Central memory CD4-positive, alpha-beta T cell (primary cell): Measurements from ENCODE around the gene PUS1.
"Not testable (repeated sequence)": the region's sequence is repeated elsewhere in the genome, so short reads cannot be mapped to it uniquely, and the experiment has no call there.

Source experiments
- DNase-seq: peaks from one replicate; pipeline ENCODE4 v3.0.0; 2022
- total RNA-seq, 3 experiments: gene quantifications; one replicate each; lab custom pipeline; 2026; lab: John Stamatoyannopoulos, UW

The PUS1 gene
- 23.2 to 86.3 (median 39.9) reads per million in 3 experiments for total RNA-seq

DNA sequence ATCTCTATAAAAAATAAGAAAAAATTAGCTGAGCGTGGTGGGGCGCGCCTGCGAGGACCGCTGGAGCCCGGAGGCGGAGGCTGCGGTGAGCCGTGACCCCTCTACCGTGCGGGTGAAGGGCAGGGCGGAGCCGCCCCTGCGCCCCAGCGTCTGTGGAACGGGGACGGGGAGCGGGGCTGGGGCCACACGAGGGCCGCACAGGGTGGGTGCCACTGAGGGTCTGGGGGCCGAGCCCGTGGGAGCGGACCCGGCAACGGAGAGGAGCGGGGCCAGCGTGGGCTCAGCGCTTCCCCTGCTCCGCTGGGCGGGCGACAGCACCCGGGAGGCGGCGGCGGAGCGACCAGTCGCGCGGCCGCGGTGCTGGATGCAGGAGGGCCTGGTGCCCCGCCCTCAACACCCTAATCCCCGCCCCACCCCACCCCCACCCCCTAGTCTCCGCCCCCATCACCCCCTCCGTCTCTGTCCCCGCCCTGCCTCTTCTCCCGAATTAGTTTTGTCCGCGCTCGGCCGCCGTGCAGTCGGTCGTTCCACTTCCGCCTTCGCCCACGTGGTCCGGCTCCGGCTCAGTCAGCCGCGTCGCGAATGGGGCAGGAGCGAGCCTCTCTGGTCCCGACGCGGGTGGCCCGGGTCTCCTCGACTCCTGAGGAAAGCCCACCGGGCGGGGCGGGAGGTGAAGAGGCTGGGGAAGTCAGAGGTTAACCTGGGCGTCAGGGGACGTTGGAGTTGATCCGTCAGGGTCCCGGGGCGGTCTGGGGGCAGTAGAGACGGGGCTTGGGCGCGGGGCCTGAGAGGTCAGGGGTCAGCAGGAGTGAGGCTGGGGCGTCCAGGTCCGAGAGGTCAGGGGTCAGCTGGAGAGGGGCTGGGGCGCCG lies at the start of gene PUS1:
PUS1 (plus strand) TSS at position 566 of the 870 bp plus-strand sequence. CDS start 447 bp downstream, outside the sequence.
- peak; percentile 93 for DNase-seq

DNA sequence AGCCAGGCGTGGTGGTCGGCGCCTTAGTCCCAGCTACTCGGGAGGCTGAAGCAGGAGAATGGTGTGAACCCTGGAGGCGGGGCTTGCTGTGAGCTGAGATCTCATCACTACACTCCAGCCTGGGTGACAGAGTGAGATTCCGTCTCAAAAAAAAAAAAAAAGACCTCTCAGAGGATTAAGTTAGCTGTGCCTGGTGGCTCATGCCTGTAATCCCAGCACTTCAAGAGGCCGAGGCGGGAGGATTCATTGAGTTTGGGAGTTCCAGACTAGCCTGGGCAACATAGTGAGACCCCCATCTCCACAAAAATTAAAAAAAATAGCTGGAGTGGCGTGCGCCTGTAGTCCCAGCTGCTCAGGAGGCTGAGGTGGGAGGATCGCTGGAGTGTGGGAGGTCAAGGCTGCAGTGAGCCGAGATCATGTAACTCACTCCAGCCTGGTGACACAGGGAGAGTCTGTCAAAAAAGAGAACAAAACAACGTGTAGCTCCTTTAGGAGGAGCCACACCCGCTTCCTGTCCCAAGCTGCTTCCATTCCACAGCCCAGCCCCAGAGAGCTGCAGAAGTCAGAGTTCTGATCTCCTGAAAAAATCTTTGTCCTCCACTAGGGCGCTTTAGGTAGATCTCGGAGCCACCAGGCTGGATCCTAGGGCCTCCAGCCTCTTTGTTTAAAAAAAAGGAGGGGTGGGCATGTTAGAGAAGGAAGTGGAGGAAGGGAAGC lies 46.1 kb upstream of the PUS1 start:
- no peak for DNase-seq

GRCh38 chr12:131883521-131883900 lies 45.6 kb upstream of the PUS1 start:
- DNase-seq = no peak

DNA sequence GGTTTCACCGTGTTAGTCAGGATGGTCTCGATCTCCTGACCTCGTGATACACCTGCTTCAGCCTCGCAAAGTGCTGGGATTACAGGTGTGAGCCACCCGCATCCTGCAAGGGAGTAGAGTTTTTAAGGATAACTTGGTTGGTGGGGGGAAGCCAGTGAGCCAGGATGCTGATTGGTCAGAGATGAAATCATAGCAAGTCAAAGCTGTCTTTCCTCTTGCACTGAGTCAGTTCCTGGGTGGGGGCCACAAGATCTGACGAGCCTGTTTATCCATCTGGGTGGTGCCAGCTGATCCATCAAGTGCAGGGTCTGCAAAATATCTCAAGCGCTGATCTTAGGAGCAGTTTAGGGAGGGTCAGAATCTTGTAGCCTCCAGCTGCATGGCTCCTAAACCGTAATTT lies 44.0 kb upstream of the PUS1 start:
- DNase-seq = not testable (repeated sequence)

GRCh38 chr12:131885543-131886057 lies 43.5 kb upstream of the PUS1 start:
- no peak for DNase-seq

- not testable (repeated sequence) for DNase-seq
Measured at GRCh38 chr12:131891722-131892121, 37.4 kb upstream of the PUS1 start.

GRCh38 chr12:131892711-131893604 lies 36.1 kb upstream of the PUS1 start:
- no peak for DNase-seq

DNA sequence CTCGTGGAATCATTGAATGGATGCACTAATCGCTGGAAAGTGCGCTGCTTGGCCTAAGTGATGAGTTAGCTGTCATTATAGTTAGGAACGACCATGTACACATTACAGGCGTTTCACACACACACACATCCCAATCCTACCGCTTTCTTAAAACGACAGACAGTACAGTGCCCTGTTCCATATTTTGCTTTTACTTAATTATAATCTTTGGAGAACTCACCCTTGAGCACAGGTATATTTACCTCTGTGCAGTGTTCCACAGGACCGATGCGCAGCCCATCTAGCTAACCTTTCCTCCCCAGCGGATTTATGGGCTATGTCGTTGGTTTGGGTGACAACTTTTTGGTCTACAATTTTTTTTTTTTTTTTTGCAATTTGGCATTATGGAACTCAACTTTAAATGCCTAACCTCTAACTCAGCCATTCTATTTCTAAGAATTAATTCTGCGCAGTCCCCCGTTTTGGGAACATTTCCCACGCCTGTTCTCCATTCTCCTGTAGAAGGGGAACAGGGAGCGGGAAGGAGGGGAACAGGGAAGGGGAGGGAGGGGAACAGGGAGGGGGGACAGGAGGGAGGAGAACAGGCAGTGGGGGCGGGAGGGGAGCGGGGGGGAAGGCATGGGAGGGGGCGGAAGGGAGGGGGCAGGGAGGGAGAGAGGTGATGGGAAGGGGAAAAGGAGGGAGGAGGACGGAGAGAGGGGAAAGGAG lies 35.3 kb upstream of the PUS1 start:
- DNase-seq = no peak

- DNase-seq = peak; percentile 90
Measured at GRCh38 chr12:131894313-131894860, 34.7 kb upstream of the PUS1 start, which contains the start of gene ULK1. ULK1 (plus strand) TSS chr12:131894622; CDS start chr12:131895002, 380 bp downstream.

- DNase-seq = no peak
Measured at GRCh38 chr12:131894981-131895639, 34.0 kb upstream of the PUS1 start.

DNA sequence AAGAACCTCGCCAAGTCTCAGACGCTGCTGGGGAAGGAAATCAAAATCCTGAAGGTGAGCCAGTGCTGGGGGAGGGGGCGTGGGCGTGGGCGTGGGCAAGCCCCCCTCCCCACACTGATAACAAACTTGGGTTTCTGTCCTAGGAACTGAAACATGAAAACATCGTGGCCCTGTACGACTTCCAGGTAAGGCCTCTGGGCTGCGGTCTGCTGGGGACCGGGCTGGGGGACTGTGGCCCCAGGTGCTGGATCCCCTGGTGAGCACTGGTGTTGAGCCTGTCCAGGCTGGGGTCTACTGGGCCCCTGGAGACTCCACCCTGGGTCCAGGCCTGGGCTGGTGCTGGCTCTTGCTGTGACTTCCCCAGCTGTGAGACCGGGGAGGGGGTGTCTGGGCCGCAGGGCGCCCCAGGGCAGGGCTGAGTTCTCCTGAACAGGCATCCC lies 33.4 kb upstream of the PUS1 start:
- DNase-seq = peak; percentile 17

DNA sequence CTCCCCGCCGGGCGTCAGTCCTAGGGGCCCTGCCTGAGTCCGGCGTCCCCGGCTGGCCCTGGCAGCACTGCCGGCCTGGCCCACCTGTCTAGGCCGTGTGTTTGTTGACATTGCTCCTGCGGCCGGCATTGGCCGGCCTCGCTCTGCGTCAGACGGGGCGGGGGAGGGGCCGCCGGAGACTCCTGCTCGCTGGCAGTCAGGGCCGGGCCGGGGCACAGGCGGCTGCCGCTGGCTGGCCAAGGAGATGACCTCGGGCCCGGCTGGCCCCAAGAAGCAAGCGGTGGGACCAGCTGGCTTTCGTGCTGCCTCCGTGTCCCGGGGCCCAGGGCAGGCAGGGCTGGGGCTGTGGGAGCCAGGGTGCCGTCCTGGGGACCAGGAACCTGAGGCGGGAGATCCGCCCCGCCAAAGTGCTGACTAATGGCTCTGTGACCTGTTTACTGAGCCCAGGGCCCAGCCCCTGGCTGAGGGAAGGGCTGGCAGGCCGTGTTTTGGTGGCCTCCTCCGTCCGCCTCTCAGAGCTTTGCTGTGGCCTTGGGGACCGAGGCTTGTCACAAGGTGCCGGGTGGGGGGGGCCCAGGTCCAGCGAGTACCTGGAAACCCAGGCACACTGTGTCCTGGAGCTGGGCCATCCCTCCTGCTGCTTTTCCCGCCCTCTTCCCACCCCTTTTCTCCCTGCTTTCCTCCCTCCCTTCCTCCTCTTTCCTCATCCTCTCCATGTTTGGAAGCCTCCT lies 32.8 kb upstream of the PUS1 start:
- DNase-seq = peak; percentile 58

DNA sequence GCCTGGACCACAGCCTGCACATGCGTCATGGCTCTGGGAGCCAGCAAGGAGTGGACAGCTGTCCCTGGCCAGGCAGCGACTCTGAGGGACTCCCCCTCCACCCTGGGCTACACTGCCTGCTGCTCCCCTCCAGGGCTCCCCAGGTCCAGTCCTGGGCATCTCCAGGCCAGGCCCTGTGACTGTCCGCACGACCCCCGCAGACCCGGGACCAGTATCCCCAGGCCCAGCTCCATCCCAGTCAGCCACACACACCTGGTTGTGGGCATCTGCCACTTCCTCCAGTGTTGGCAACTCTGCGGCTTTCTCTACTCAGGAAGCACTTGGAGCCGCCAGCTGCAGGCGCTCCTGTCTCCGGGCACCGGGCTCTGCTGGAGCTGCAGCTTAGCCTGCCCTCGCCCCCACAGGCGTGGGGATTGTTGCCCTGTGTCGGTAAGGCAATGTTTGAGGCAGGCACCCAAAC lies 32.2 kb upstream of the PUS1 start:
- no peak for DNase-seq

- DNase-seq = no peak
Measured at GRCh38 chr12:131897276-131897675, 31.8 kb upstream of the PUS1 start.

DNA sequence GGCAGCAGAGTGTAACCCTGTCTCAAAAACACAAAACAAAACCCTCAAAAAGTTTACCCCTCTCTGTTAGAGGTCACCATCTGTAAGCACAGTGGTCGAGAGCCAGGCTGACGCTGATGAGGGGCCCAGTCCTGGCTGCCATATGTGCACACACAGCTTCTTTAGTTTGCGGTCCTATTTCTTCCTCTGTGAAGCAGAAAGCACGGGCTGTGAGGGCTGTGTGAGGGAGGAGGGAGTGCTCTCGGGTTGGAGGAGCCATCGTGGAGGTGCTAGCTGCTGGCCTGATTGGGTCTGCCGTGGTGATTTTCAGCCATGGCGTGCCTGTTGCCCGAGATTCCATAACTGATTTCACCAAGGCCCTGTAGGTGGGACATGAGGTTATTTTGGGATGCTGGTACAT lies 31.2 kb upstream of the PUS1 start:
- no peak for DNase-seq

DNA sequence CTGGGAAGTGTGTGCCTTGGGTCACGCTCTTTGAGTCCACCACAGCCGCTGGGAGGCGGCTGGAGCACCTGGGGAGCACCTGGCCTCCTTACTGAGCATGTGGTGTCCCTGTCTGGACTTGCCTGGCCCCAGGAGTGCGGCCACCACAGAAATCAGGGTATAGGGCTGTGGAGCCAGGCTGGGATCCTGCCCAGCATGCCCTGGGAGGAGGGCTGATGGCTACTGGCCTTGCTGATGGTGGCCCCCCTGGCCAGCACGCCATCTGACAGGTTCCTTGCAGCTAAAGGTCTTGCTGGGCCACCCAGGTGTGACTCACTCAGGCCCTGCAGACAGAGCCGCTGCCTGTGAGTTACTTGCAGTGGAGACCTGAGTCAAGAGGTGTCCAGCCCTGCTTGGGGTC lies 28.7 kb upstream of the PUS1 start:
- no peak for DNase-seq

GRCh38 chr12:131901431-131902331 lies 27.4 kb upstream of the PUS1 start:
- DNase-seq = no peak

DNA sequence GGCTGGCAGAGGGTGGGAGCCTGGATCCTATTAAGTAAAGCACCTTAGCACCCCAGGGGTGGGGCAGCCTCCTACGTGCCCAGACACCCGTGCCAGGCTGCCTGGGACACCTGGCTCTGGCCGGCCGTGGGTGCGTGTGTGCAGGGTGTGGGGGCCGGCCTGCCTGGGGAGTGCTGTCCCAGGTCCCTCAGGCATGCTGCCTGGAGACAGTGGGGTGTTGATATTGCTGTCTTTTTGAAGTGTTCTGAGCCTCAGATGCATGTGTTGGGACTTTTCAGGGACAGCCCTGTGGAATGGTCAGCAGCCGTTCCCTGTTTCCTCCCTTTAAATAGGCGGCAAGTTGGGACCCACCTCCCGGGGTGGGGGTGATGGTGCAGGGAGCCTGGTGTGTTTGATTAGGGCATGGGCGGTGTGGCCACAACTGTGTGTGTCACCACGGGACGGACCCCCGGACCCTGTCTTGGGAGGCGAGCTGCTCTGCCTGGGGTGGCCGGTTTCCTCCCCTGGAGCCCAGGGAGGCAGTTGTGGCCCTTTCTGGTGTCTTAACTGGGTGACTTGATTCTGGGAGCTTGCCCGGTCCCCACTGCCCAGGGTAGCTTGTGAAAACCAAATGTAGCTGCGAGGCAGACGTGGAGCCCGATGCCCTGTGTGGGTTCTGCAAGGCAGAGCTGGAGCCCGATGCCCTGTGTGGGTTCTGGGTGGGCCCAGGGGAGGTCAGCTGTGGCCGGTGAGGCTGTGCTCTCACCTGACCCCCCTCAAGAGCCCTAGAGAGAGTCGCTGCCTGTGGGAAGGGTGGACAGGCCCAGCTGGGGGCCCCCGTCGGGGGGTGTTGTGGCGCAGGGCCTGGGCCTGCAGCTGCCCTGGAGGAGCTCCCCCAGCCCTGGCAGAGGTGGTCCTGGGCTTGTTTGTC lies 26.5 kb upstream of the PUS1 start:
- no peak for DNase-seq
